ENCODE data around the gene ASXL1.
"Not testable (repeated sequence)": the region's sequence is repeated elsewhere in the genome, so short reads cannot be mapped to it uniquely, and the experiment has no call there.

Gene ASXL1

GRCh38 chr20:32362901-32363364 is 4.8 kb downstream of the ASXL1 start:
- Mint-ChIP-seq H3K27ac (no peak overlapping the region), H3K4me1 (peaks cover 78% of the 10 kb centered on the region), H3K27me3 (no peaks in the 10 kb centered on the region), H3K9me3 (no peaks in the 10 kb centered on the region), H3K4me3 (no peak overlapping the region), H3K36me3 (peaks cover 34% of the 10 kb centered on the region)
- CTCF ChIA-PET: no interaction called here
- DNase-seq: no peak

- Mint-ChIP-seq H3K27me3 (no peaks in the 10 kb centered on the region), H3K4me1 (peaks cover 83% of the 10 kb centered on the region), H3K36me3 (peaks cover 39% of the 10 kb centered on the region), H3K4me3 (no peak overlapping the region), H3K27ac (peak overlapping the region; percentile 74), H3K9me3 (no peaks in the 10 kb centered on the region)
- CTCF ChIA-PET: no interaction called here
- DNase-seq: no peak
Observed at GRCh38 chr20:32363492-32363891, 5.4 kb downstream of the ASXL1 start.

GRCh38 chr20:32364554-32365208 is 6.5 kb downstream of the ASXL1 start:
- Mint-ChIP-seq H3K9me3 (no peaks in the 10 kb centered on the region), H3K27ac (no peak overlapping the region), H3K27me3 (no peaks in the 10 kb centered on the region), H3K4me1 (peaks cover 86% of the 10 kb centered on the region), H3K4me3 (no peak overlapping the region), H3K36me3 (peaks cover 39% of the 10 kb centered on the region)
- CTCF ChIA-PET: no interaction called here
- no peak for DNase-seq

GRCh38 chr20:32365564-32365963 is 7.4 kb downstream of the ASXL1 start:
- no peak overlapping the region for H3K4me3 Mint-ChIP-seq
- peaks cover 38% of the 10 kb centered on the region for H3K36me3 Mint-ChIP-seq
- peaks cover 77% of the 10 kb centered on the region for H3K4me1 Mint-ChIP-seq
- H3K27me3 Mint-ChIP-seq: no peaks in the 10 kb centered on the region
- peak overlapping the region; percentile 22 for H3K27ac Mint-ChIP-seq
- CTCF ChIA-PET: no interaction called here
- DNase-seq: no peak
- H3K9me3 Mint-ChIP-seq: no peaks in the 10 kb centered on the region

- H3K27me3 Mint-ChIP-seq: no peaks in the 10 kb centered on the region
- H3K4me3 Mint-ChIP-seq: no peak overlapping the region
- CTCF ChIA-PET: no interaction called here
- no peaks in the 10 kb centered on the region for H3K9me3 Mint-ChIP-seq
- peak overlapping the region; percentile 1 for H3K27ac Mint-ChIP-seq
- no peak for DNase-seq
- peaks cover 39% of the 10 kb centered on the region for H3K36me3 Mint-ChIP-seq
- peaks cover 69% of the 10 kb centered on the region for H3K4me1 Mint-ChIP-seq
Observed at GRCh38 chr20:32366380-32366779, 8.2 kb downstream of the ASXL1 start.

DNA sequence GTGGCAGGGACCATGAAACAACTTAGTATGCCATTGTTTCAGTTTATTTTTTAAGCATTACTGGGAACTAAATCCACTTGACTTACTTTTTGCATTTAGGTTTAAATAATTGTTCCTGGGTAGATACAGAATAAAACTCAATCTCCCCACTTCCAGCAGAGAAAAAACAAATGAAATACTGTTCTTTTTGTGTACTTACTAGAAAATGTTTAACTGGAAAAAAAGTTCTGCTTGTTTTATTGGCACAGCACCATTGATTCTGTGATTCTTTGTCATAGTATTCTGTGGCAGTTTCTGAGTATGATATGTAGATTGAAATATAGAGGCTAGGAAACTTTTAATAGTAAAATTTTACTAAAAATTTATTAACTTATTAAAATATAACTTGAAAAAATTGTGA is 10.2 kb downstream of the ASXL1 start:
- no peak overlapping the region for H3K27ac Mint-ChIP-seq

GRCh38 chr20:32368925-32369324 is 10.8 kb downstream of the ASXL1 start:
- CTCF ChIA-PET: no interaction called here
- peaks cover 34% of the 10 kb centered on the region for H3K36me3 Mint-ChIP-seq
- DNase-seq: no peak

More for the DNA sequence above, 10.2 kb downstream of the ASXL1 start:
- Mint-ChIP-seq H3K9me3 (no peaks in the 10 kb centered on the region), H3K36me3 (peaks cover 36% of the 10 kb centered on the region), H3K27me3 (no peaks in the 10 kb centered on the region), H3K4me3 (no peak overlapping the region), H3K4me1 (peaks cover 50% of the 10 kb centered on the region)
- DNase-seq: no peak
- CTCF ChIA-PET: no interaction called here

GRCh38 chr20:32370897-32371296 is 12.8 kb downstream of the ASXL1 start:
- Mint-ChIP-seq H3K36me3 (peaks cover 34% of the 10 kb centered on the region), H3K4me1 (peaks cover 28% of the 10 kb centered on the region), H3K9me3 (no peaks in the 10 kb centered on the region), H3K4me3 (no peak overlapping the region), H3K27ac (no peak overlapping the region), H3K27me3 (no peaks in the 10 kb centered on the region)
- no peak for DNase-seq
- CTCF ChIA-PET: interaction anchor here (0.9 to 1.0 kb wide), 2 partner anchors 12 to 33 kb away, joined by 3 read pairs; no protein-coding TSS in a partner anchor

More at GRCh38 chr20:32368925-32369324, 10.8 kb downstream of the ASXL1 start:
- Mint-ChIP-seq H3K27ac (no peak overlapping the region), H3K4me1 (peaks cover 44% of the 10 kb centered on the region), H3K9me3 (no peaks in the 10 kb centered on the region), H3K4me3 (no peak overlapping the region), H3K27me3 (no peaks in the 10 kb centered on the region)

DNA sequence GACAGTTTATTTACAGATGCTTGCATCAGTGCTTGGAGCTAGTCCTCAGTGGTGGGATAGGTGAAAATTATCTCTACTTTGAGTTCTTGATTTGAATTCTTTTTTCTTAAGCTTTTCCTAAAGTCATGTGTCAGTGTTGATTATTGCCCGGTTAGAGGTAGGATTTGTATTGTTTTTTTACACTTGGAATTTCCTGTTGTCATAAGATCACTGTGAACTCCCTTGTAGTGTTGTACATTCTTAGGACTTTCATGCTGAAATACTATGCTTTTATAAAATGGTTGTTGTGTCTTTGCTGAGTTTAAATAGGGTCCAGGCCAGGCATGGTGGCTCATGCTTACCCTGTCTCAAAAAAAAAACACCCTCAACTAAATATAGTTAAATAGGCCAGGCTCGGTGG is 20.3 kb downstream of the ASXL1 start:
- H3K4me1 Mint-ChIP-seq: peaks cover under 1% of the 10 kb centered on the region
- H3K27me3 Mint-ChIP-seq: no peaks in the 10 kb centered on the region
- peaks cover 21% of the 10 kb centered on the region for H3K36me3 Mint-ChIP-seq
- DNase-seq: no peak
- H3K9me3 Mint-ChIP-seq: no peaks in the 10 kb centered on the region
- no peak overlapping the region for H3K27ac Mint-ChIP-seq
- CTCF ChIA-PET: no interaction called here
- H3K4me3 Mint-ChIP-seq: no peak overlapping the region

GRCh38 chr20:32380037-32380436 is 21.9 kb downstream of the ASXL1 start:
- not testable (repeated sequence) for H3K4me3 Mint-ChIP-seq
- H3K36me3 Mint-ChIP-seq: peaks cover 32% of the 10 kb centered on the region

DNA sequence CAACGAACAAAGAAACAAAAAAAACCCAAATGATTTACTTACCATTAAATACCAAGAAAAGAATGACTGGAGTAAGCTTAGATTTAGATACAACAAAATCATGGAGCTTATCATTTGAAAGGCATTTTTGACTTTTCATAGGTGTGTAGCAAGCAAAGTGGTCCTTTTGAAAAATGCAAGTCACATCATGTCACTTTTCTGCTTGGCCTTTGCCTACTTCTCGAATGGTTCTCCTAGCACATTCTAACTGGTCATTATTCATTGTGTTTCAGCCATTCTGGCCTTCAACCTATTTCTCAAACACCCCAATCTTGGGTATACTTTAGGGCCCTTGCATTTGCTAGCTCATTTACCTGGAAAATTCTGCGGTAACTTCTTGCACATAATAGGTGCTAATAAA is 22.6 kb downstream of the ASXL1 start:
- no peak overlapping the region for H3K4me3 Mint-ChIP-seq
- H3K27me3 Mint-ChIP-seq: no peaks in the 10 kb centered on the region
- no peak overlapping the region for H3K27ac Mint-ChIP-seq
- CTCF ChIA-PET: no interaction called here
- DNase-seq: no peak
- peaks cover 33% of the 10 kb centered on the region for H3K36me3 Mint-ChIP-seq
- H3K4me1 Mint-ChIP-seq: peaks cover 21% of the 10 kb centered on the region
- no peaks in the 10 kb centered on the region for H3K9me3 Mint-ChIP-seq

More at GRCh38 chr20:32380037-32380436, 21.9 kb downstream of the ASXL1 start:
- H3K9me3 Mint-ChIP-seq, H3K27ac Mint-ChIP-seq, H3K27me3 Mint-ChIP-seq, CTCF ChIA-PET, DNase-seq: not testable (repeated sequence)
- peaks cover 14% of the 10 kb centered on the region for H3K4me1 Mint-ChIP-seq

GRCh38 chr20:32382102-32382950 is 24.2 kb downstream of the ASXL1 start:
- no peak overlapping the region for H3K27ac Mint-ChIP-seq
- H3K9me3 Mint-ChIP-seq: no peaks in the 10 kb centered on the region
- peaks cover 35% of the 10 kb centered on the region for H3K4me1 Mint-ChIP-seq

GRCh38 chr20:32383441-32383840 is 25.3 kb downstream of the ASXL1 start:
- DNase-seq, H3K9me3 Mint-ChIP-seq, H3K27me3 Mint-ChIP-seq, H3K4me3 Mint-ChIP-seq, CTCF ChIA-PET: not testable (repeated sequence)
- peak overlapping the region; percentile 1 for H3K27ac Mint-ChIP-seq
- H3K36me3 Mint-ChIP-seq: peaks cover 34% of the 10 kb centered on the region
- H3K4me1 Mint-ChIP-seq: peaks cover 42% of the 10 kb centered on the region

More at GRCh38 chr20:32382102-32382950, 24.2 kb downstream of the ASXL1 start:
- Mint-ChIP-seq H3K4me3 (no peak overlapping the region), H3K36me3 (peaks cover 35% of the 10 kb centered on the region), H3K27me3 (no peaks in the 10 kb centered on the region)
- CTCF ChIA-PET: no interaction called here
- no peak for DNase-seq

DNA sequence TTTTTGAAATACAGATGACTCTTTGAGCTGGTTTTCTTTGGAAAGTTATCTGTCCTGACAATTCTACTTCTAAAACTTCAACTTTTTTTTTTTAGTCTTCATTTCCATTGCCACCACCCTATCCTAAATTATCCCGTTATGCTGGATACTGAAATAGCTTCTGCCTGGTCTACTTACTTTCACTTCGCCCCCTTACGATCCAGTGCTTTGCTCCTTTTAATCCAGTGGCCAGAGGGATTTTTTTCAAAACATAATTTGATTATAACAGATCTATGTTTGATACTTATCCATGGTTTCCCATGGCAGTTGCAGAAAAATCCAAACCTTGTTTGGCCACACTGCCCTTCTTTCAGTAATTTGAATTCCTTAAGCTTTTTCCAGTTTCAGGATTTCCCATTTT is 27.4 kb downstream of the ASXL1 start:
- H3K4me3 Mint-ChIP-seq: no peak overlapping the region
- DNase-seq: no peak
- H3K4me1 Mint-ChIP-seq: peaks cover 44% of the 10 kb centered on the region
- CTCF ChIA-PET: interaction anchor here (0.5 kb wide), 1 partner anchor 456 kb away, joined by 4 read pairs; no protein-coding TSS in a partner anchor
- no peaks in the 10 kb centered on the region for H3K27me3 Mint-ChIP-seq
- peaks cover 38% of the 10 kb centered on the region for H3K36me3 Mint-ChIP-seq
- H3K9me3 Mint-ChIP-seq: no peaks in the 10 kb centered on the region
- H3K27ac Mint-ChIP-seq: no peak overlapping the region

DNA sequence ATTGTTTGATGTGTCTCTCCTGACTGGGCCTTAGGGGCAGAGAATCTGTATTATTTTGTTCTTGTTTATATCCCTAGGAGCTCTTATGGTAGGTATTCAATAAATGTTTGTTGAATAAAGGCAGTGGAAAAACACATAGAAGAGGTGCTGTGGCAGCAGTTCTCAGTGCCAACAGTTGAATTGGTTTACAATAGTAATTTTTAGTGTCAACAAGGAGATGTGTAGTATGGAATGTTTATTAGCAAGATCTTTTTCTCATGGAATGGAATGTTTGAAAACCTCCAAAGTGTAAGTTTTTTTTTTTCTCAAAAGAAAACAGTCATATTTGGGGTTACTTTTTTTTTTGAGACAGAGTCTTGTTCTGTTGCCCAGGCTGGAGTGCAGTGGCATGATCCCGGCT is 28.0 kb downstream of the ASXL1 start:
- H3K27me3 Mint-ChIP-seq: no peaks in the 10 kb centered on the region
- H3K4me1 Mint-ChIP-seq: peaks cover 44% of the 10 kb centered on the region
- no peak overlapping the region for H3K4me3 Mint-ChIP-seq
- CTCF ChIA-PET: no interaction called here
- no peaks in the 10 kb centered on the region for H3K9me3 Mint-ChIP-seq
- H3K36me3 Mint-ChIP-seq: peaks cover 40% of the 10 kb centered on the region
- H3K27ac Mint-ChIP-seq: peak overlapping the region; percentile 3
- DNase-seq: no peak
